ENCODE measurements around the gene PGAM2.
A peak's percentile ranks its signal among the peaks of the same experiment; 100 is the strongest.

The PGAM2 gene

DNA sequence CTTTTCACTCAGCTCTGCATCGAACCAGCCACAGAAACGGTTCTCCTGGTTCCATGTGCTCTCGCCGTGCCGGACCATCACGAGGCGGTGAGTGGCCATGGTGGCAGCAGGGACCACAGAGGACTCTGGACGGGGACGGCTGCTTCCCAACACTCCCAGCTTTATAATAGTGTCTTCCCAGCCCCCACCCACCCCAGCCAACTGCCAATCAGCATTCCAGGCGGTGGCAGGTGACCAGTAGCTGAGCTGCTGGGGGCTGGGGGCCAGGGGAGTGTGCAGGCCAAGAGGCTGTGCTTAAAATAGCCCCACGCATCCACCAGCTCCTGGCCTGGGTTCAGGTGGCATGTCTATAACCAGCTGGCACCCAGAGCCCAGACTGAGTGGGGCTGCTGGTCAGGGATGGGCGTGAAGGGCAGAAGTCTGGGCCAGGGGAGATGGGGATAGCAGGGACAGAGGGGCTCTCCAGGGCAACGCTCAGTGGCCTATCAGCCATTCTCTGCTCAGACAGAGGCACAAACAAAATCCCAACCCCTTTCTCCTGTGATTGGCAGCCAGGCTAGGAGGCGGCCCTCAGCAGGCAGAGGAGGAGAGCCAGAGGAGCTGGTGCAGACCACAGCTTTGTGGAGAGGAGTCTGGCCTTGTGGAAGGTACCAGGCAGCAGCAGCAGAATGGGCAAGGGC, at the start of gene PGAM2:
TSS of gene PGAM2 (minus strand) at position 137 of the 680 bp plus-strand sequence. CDS start at position 99, 38 bp downstream.
- no peak for DNase-seq (ENCODE audit: low spot score)

GRCh38 chr7:44114586-44115310, 49.4 kb upstream of the PGAM2 start:
- no peak for DNase-seq (ENCODE audit: low spot score)

DNA sequence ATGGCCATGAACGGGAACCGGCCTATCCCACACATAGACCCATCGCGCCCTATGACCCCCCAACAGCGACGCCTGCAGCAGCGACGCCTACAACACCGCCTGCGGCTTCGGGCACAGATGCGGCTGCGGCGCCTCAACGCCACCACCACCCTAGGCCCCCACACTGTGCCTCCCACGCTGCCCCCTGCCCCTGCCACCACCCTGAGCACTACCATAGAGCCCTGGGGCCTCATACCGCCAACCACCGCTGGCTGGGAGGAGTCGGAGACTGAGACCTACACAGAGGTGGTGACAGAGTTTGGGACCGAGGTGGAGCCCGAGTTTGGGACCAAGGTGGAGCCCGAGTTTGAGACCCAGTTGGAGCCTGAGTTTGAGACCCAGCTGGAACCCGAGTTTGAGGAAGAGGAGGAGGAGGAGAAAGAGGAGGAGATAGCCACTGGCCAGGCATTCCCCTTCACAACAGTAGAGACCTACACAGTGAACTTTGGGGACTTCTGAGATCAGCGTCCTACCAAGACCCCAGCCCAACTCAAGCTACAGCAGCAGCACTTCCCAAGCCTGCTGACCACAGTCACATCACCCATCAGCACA, 48.5 kb upstream of the PGAM2 start:
- DNase-seq (ENCODE audit: low spot score) = no peak

DNA sequence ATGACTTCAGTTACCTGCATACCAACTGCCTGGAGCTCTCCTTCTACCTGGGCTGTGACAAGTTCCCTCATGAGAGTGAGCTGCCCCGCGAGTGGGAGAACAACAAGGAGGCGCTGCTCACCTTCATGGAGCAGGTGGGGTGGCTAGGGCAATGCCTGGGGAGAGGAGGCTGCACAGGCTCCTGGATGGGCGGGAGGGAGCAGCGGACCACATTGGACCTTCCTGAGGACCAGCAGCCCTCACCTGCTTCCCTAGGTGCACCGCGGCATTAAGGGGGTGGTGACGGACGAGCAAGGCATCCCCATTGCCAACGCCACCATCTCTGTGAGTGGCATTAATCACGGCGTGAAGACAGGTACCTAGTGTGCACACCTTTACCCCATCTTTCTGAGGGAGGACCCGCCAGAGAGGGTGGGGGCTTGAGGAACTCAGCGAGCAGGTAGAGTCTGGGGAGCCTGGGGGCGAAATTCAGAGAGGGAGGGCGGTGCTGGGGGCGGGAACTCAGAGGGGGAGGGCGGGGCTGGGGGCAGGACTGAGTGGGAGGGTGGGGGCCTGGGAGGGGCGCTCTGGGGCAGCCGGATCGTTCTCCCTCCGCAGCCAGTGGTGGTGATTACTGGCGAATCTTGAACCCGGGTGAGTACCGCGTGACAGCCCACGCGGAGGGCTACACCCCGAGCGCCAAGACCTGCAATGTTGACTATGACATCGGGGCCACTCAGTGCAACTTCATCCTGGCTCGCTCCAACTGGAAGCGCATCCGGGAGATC, 47.8 kb upstream of the PGAM2 start:
- no peak for DNase-seq (ENCODE audit: low spot score)

- DNase-seq (ENCODE audit: low spot score) = no peak
Measured at GRCh38 chr7:44112231-44112996, 47.0 kb upstream of the PGAM2 start.

- DNase-seq (ENCODE audit: low spot score) = no peak
Measured at GRCh38 chr7:44111761-44112160, 46.4 kb upstream of the PGAM2 start.

DNA sequence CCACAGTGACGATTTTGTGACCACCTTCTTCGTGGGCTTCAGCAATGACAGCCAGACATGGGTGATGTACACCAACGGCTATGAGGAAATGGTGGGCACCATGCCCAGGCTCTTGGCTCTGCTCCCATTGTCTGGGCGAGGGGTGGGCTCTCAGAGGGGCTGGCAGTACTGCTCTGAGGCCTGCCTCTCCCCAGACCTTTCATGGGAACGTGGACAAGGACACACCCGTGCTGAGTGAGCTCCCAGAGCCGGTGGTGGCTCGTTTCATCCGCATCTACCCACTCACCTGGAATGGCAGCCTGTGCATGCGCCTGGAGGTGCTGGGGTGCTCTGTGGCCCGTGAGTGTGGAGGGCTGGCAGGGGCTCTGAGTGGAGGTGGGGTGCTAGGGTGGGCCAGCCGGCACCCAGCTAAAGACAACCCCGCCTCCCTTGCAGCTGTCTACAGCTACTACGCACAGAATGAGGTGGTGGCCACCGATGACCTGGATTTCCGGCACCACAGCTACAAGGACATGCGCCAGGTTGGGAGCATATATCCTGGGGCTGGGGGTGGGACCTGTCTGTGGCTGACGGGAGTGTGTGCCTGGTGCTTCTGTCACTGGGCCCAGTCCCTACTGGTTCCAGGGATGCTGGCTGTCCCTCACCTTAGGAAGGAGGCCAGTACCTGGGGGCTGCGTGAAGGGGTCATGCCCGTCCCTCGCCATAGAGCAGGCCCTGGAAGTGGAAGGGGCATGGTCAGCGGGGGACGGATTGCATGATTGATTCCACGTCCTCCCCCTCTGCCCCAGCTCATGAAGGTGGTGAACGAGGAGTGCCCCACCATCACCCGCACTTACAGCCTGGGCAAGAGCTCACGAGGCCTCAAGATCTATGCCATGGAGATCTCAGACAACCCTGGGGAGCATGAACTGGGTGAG, 45.6 kb upstream of the PGAM2 start:
- DNase-seq (ENCODE audit: low spot score) = no peak

DNA sequence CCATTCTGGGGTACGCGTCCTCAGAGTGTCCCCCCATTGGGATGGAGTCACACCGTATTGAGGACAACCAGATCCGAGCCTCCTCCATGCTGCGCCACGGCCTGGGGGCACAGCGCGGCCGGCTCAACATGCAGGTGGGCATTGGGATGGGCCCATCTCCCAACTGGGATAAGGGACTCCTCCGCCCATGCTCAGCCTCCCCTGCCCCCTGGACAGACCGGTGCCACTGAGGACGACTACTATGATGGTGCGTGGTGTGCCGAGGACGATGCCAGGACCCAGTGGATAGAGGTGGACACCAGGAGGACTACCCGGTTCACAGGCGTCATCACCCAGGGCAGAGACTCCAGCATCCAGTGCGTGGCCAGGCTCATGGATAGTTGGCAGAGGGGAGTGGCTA, 44.6 kb upstream of the PGAM2 start:
- DNase-seq (ENCODE audit: low spot score) = no peak

DNA sequence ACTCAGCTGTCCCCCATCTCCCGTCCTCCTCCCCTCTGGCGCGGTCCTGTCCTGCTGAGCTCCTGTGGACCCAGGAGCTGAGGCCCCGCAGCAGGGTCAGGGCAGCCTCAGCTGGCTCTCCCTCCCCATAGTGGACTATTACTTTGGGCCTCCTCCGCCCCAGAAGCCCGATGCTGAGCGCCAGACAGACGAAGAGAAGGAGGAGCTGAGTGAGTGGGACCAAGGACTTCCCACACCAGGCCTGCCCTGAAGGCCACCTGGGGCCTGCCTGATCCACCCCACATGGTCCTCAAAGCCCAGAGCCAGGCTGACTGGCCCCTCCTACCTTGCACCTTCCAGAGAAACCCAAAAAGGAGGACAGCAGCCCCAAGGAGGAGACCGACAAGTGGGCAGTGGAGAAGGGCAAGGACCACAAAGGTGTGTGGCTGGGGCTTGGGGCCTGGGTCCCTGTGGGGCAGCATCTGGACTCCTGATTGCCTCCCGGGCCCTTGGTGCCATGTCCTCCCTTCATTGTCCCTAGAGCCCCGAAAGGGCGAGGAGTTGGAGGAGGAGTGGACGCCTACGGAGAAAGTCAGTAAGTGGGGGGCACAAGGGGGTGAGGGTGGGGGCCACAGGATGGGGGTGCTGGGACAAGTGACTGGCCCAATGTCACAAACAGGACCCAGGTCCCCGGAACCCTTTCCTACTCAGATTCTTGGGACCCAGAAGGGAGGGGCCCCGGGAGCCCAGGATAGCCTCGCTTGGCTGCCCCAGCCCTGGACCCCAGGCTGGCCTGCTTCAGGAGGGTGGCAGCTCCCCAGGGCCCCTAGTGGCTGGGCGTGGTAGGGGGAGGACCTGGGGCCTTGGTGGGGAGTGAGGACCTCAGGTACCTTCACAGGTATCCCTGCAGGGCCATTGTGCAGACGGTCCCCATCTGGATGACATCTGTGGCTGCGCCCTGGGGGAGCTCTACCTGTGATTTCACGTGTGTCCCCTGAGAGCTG, 43.7 kb upstream of the PGAM2 start:
- DNase-seq (ENCODE audit: low spot score) = no peak

GRCh38 chr7:44107961-44108767, 42.8 kb upstream of the PGAM2 start:
- no peak for DNase-seq (ENCODE audit: low spot score)

DNA sequence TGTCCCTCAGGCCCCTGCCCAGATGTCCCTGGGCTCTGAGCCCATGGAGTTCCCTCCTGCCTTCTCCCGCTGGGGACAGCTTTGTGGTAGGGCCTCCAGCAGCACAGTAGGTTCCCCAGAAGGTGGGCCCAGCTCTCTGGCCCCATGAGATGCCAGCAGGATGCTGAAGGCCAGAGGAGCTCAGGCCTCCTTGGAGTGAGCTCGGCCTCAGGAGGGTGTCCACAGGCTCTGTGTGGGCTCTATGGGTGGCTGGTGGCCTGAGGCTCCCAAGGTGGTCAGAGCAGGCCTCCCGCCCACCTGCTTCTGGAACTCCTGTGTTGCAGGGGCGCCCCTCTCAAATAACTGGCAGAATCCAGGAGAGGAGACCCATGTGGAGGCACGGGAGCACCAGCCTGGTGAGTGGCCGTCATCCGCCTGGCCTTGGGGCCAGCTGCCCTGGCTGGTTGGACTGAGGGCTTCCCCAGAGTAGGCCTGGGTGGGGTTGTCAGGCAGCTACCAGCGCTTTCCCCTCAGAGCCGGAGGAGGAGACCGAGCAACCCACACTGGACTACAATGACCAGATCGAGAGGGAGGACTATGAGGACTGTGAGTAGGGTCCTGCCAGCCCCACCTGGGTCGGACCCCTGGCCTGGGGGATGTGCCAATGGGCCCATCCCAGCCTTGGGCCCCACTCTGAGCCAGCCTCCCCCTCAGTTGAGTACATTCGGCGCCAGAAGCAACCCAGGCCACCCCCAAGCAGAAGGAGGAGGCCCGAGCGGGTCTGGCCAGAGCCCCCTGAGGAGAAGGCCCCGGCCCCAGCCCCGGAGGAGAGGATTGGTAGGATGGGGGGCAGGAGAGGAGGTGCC, 42.0 kb upstream of the PGAM2 start:
- no peak for DNase-seq (ENCODE audit: low spot score)

GRCh38 chr7:44106311-44107065, 41.1 kb upstream of the PGAM2 start:
- DNase-seq (ENCODE audit: low spot score) = no peak

DNA sequence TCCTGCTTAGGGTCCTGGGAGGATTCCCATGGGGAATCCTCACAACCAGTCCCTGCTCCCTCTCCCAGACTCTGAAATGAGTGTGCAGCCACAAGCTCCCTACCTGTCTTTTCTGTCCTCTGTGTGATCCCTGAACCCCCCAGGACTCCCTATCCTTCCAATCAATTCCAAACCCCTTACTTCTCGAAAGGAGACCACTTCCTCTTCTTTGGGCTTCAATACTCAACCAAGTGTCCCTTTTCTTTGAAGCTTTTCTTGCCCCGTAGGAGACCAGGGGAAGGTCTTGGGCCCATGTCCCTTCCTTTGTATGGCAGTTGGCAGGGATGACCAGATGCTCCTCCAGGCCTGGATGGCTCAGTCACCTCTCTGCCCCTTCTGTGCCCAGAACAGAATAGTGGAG, 40.5 kb upstream of the PGAM2 start:
- no peak for DNase-seq (ENCODE audit: low spot score)

- DNase-seq (ENCODE audit: low spot score) = peak; percentile 26
Measured at GRCh38 chr7:44104860-44105771, 39.7 kb upstream of the PGAM2 start.

GRCh38 chr7:44103923-44104859, 38.8 kb upstream of the PGAM2 start, which contains the start of gene AEBP1:
AEBP1 (plus strand) TSS chr7:44104345; CDS start chr7:44104666, 321 bp downstream.
- DNase-seq (ENCODE audit: low spot score) = peak; percentile 42

Data from germinal center (tissue), 1 donor.